B cell (primary cell): Measurements from ENCODE around the gene ZNRD2. TPM values are rescaled to one million over a fixed set of nuclear protein-coding genes. Genes with fewer than 3 reads are reported as not detected.

ENCODE experiments used
- ATAC-seq: fragments of 200-7000 bp; cut with Tn5 transposase; one replicate; pipeline ENCODE4 v1.10.0; 2021; ENCODE audit warnings: low read depth, mild to moderate bottlenecking, moderate number of reproducible peaks, moderate library complexity
- CTCF ChIA-PET: fragments of 350-600 bp; sonication (Branson Sonifier 250); formaldehyde crosslinking; loops from one replicate; lab custom pipeline; 2021; ENCODE audit warnings: antibody characterized with exemption, inconsistent platforms; lab: Charles Lee
- POLR2A ChIA-PET: fragments of 350-600 bp; sonication (Branson Sonifier 250); formaldehyde crosslinking; loops from one replicate; lab custom pipeline; 2021; ENCODE audit warnings: antibody characterized with exemption; lab: Charles Lee
- DNase-seq: peaks from one replicate; pipeline ENCODE4 v3.0.0; 2013
- H2AFZ ChIP-seq: 2 replicates; pipeline ENCODE4 v1.6.1; 2012; ENCODE audit warnings: mild to moderate bottlenecking, low read depth, low read length; ENCODE audit not compliant: insufficient read depth, poor library complexity, severe bottlenecking
- H3K27ac ChIP-seq, 2 donors: 1 replicate in 1 of 2; 2 replicates in 1 of 2; pipeline ENCODE4 v1.5.1; 2012 to 2013; ENCODE audit warnings: low read length in 2 of 2, mild to moderate bottlenecking in 2 of 2, moderate library complexity in 1 of 2
- H3K27me3 ChIP-seq, 4 experiments: fragments of 200-600 bp in 1 of 4; sonication (generic) in 1 of 4; replicated peaks in 1 of 4; 1 replicate in 2 of 4; 2 replicates in 2 of 4; pipeline versions ENCODE4 v1.6.1 to v1.7.0; 2013 to 2016; ENCODE audit warnings: low read length in 3 of 4, mild to moderate bottlenecking in 2 of 4, mixed read lengths in 1 of 4, moderate library complexity in 1 of 4; ENCODE audit not compliant: insufficient read depth in 4 of 4, control insufficient read depth in 3 of 4; ENCODE audit errors: control extremely low read depth in 1 of 4
- H3K36me3 ChIP-seq, 2 experiments: replicated peaks in 1 of 2; 1 replicate in 1 of 2; 2 replicates in 1 of 2; pipeline versions ENCODE4 v1.6.1 to v1.7.1; 2013; ENCODE audit warnings: low read length in 1 of 2; ENCODE audit not compliant: insufficient read depth in 2 of 2, control insufficient read depth in 1 of 2; ENCODE audit errors: control extremely low read depth in 1 of 2, extremely low read depth in 1 of 2
- H3K4me1 ChIP-seq, 2 donors: fragments of 200-600 bp in 1 of 2; sonication (generic) in 1 of 2; 1 replicate in 1 of 2; 2 replicates in 1 of 2; pipeline versions ENCODE4 v1.5.1 to v1.6.1; 2013 to 2017; ENCODE audit warnings: low read length in 2 of 2; ENCODE audit not compliant: control insufficient read depth in 2 of 2, insufficient read depth in 2 of 2
- H3K4me2 ChIP-seq: replicated peaks from 2 replicates; pipeline ENCODE3; 2012; ENCODE audit warnings: mild to moderate bottlenecking, low read depth, low read length; ENCODE audit not compliant: poor library complexity, severe bottlenecking
- H3K4me3 ChIP-seq, 5 experiments: fragments of 200-600 bp in 1 of 5; sonication (generic) in 1 of 5; 1 replicate in 3 of 5; 2 replicates in 2 of 5; pipeline versions ENCODE4 v1.5.1 to v1.7.0; 2011 to 2016; ENCODE audit warnings: low read length in 4 of 5, mild to moderate bottlenecking in 4 of 5, low read depth in 2 of 5, control low read depth in 1 of 5, moderate library complexity in 1 of 5; ENCODE audit not compliant: insufficient read depth in 1 of 5; ENCODE audit errors: control extremely low read depth in 1 of 5, extremely low read depth in 1 of 5
- H3K79me2 ChIP-seq: fragments of 200-600 bp; sonication (generic); one replicate; pipeline ENCODE4 v1.6.0; 2016; ENCODE audit warnings: low read length; ENCODE audit not compliant: control insufficient read depth, insufficient read depth
- H3K9ac ChIP-seq: fragments of 200-600 bp; sonication (generic); 2 replicates; pipeline ENCODE4 v1.6.1; 2017; ENCODE audit warnings: mild to moderate bottlenecking, low read length, moderate library complexity
- H3K9me3 ChIP-seq, 3 donors: one replicate each; pipeline versions ENCODE4 v1.6.1 to v1.7.1; 2013; ENCODE audit warnings: low read length in 2 of 3; ENCODE audit not compliant: control insufficient read depth in 2 of 3, insufficient read depth in 1 of 3; ENCODE audit errors: control extremely low read depth in 1 of 3
- H4K20me1 ChIP-seq: 2 replicates; pipeline ENCODE4 v1.6.0; 2012; ENCODE audit warnings: mild to moderate bottlenecking, low read length; ENCODE audit not compliant: insufficient read depth, control insufficient read depth, poor library complexity, severe bottlenecking
- H3K27ac Mint-ChIP-seq: one replicate; pipeline ENCODE4 v1.8.0; 2021; ENCODE audit warnings: mixed read lengths
- H3K27me3 Mint-ChIP-seq: one replicate; pipeline ENCODE4 v1.8.0; 2021; ENCODE audit warnings: mixed read lengths
- H3K4me1 Mint-ChIP-seq: one replicate; pipeline ENCODE4 v1.8.0; 2021; ENCODE audit warnings: mixed read lengths
- H3K4me3 Mint-ChIP-seq: one replicate; pipeline ENCODE4 v1.8.0; 2021; ENCODE audit warnings: mixed read lengths
- H3K9me3 Mint-ChIP-seq: one replicate; pipeline ENCODE4 v1.8.0; 2022; ENCODE audit warnings: mixed read lengths; ENCODE audit not compliant: insufficient read depth
- EZH2 ChIP-seq: IDR thresholded peaks from 2 replicates; pipeline ENCODE4 v1.6.1; 2012; ENCODE audit warnings: borderline replicate concordance, low read depth, mild to moderate bottlenecking, moderate library complexity, low read length; ENCODE audit not compliant: insufficient read depth, poor library complexity, severe bottlenecking
- WGBS: methylation state at CpG from one replicate; pipeline ENCODE4 v1.1.5; 2013; ENCODE audit warnings: missing lambda C conversion rate; ENCODE audit not compliant: insufficient coverage; 5-methylcytosine and 5-hydroxymethylcytosine counted together
- intact Hi-C: fragments of 100-400 bp; cut with micrococcal nuclease; formaldehyde crosslinking; loops from one replicate; pipeline ENCODE4 v1.10.0; 2022
- polyA plus RNA-seq: library from polyadenylated mRNA; depleted of rRNA; stranded (reverse); fragments of >200 nt; gene quantifications from 2 replicates; pipeline ENCODE4 v1.2.3, GENCODE V29; 2012
- total RNA-seq, 2 donors: library from RNA; stranded (reverse); fragments of 120-200 nt in 1 of 2; gene quantifications; 1 replicate in 1 of 2; 2 replicates in 1 of 2; pipeline versions ENCODE4 v1.2.3 to v1.2.4, GENCODE V29; 2013 to 2022
- TF ChIP-seq, protein P1 (sequence below): fragments of 200-600 bp; IDR thresholded peaks from one replicate; pipeline ENCODE4 v1.8.0; 2022; ENCODE audit warnings: antibody characterized with exemption, mild to moderate bottlenecking

ZNRD2 gene
- total and polyA plus RNA-seq, 2 donors (not counting 1 experiment from before 2014, with no cell fraction given): 22.1 to 112 TPM

DNA sequence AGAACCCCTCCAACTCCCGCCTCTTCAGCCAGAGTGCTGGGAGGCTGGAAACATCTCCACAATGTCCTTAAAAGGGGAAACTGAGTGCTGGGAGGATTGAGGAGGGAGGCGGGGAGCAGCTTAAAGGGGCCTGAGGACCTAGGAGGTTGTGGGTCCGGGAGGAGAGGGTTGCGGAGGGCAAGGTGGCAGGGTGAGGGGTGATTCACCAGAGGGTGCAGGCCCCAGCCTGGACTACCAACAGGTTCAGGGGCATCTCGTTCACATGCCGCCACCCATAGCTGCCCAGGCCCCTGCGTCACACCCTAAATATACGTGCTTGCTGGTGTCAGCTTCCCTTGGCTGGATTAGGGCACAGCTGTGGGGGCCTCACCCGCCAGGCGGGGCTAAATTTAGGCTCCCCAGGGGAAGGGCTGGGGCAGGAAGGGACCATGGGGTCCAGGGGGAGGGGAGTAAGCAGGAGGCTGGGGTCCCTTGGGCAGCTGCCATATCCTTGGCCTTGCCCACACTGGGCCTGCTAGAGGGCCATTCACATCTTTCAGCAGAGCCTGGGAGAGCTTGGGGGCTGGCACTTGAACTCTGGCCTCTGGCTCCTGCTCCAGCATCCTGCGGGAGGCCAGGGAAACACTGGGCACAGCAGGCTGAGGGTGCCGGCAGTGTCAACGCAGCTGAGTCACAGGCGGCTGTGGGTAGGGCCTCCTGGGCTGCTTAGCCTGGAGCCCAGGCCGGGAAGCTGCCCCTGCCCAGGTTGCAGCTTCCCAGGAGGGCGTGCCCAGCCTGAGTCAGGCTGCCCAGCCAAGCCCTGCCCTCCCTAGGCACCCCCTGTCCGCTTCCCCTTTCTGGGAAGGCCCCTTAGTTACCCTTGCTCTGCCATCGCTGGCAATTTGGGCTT, 6.8 kb downstream of the ZNRD2 start:
- peaks cover 17% of the 10 kb centered on the region for H3K79me2 ChIP-seq
- Mint-ChIP-seq H3K4me1 (peaks cover 50% of the 10 kb centered on the region), H3K27me3 (no peaks in the 10 kb centered on the region), H3K9me3 (no peaks in the 10 kb centered on the region), H3K4me3 (peak overlapping the region; percentile 98), H3K27ac (peak overlapping the region; percentile 96)
- no peak overlapping the region for H2AFZ ChIP-seq
- peaks cover 5 to 37% of the 10 kb centered on the region in 2 experiments for H3K36me3 ChIP-seq
- peak overlapping the region; percentile 100 for H3K4me2 ChIP-seq
- 8% methylated on average over 15 of the region's 18 CpGs for WGBS
- peak overlapping the region; percentile 92 to 94 for H3K27ac ChIP-seq
- intact Hi-C loops: loop anchor here (10.0 kb wide), 1 partner anchor 832 kb away; the partner anchor contains the start of gene RASGRP2
- H3K9me3 ChIP-seq: no peaks in the 10 kb centered on the region
- peaks cover 26% of the 10 kb centered on the region for H4K20me1 ChIP-seq
- peak overlapping the region; percentile 51 to 90 (median 60) for H3K4me3 ChIP-seq
- no peaks in the 10 kb centered on the region for H3K27me3 ChIP-seq
- peak overlapping the region; percentile 83 for H3K9ac ChIP-seq
- ATAC-seq: peak; percentile 25
- TF ChIP-seq, protein P1, sequence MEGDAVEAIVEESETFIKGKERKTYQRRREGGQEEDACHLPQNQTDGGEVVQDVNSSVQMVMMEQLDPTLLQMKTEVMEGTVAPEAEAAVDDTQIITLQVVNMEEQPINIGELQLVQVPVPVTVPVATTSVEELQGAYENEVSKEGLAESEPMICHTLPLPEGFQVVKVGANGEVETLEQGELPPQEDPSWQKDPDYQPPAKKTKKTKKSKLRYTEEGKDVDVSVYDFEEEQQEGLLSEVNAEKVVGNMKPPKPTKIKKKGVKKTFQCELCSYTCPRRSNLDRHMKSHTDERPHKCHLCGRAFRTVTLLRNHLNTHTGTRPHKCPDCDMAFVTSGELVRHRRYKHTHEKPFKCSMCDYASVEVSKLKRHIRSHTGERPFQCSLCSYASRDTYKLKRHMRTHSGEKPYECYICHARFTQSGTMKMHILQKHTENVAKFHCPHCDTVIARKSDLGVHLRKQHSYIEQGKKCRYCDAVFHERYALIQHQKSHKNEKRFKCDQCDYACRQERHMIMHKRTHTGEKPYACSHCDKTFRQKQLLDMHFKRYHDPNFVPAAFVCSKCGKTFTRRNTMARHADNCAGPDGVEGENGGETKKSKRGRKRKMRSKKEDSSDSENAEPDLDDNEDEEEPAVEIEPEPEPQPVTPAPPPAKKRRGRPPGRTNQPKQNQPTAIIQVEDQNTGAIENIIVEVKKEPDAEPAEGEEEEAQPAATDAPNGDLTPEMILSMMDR: no peak
- no peak for TF ChIP-seq EZH2
- ChIA-PET CTCF (interaction anchor here (0.6 to 5.5 kb wide), 12 partner anchors 11 to 538 kb away, joined by 3 to 97 read pairs (median 3); partner anchors contain the start of gene PCNX3), POLR2A (interaction anchor here (0.7 to 7.5 kb wide), 10 partner anchors 11 to 158 kb away, joined by 3 to 53 read pairs (median 8); partner anchors contain the start of genes MAP3K11, NEAT1, PCNX3 and SCYL1)
- DNase-seq: peak; percentile 85
- peaks cover 27 to 48% of the 10 kb centered on the region in 2 donors for H3K4me1 ChIP-seq
